Upper lobe of left lung (tissue), 6 donors: ENCODE measurements around the gene CLEC3A. TPM values are rescaled to one million over a fixed set of nuclear protein-coding genes. Genes with fewer than 3 reads are reported as not detected.

Source experiments
- ATAC-seq, 2 donors: fragments of 200-7000 bp; cut with Tn5 transposase; one replicate each; pipeline ENCODE4 v1.9.1; 2022; ENCODE audit warnings: mild to moderate bottlenecking in 2 of 2, moderate library complexity in 2 of 2; ENCODE audit not compliant: low FRiP score in 2 of 2
- DNase-seq, 2 donors: peaks; one replicate each; pipeline ENCODE4 v3.0.0-alpha.2; 2019 to 2020
- H3K27ac ChIP-seq, 4 donors: fragments of 200-600 bp; sonication (generic); one replicate each; pipeline ENCODE4 v1.5.1; 2016 to 2019
- H3K27me3 ChIP-seq, 4 donors: fragments of 200-600 bp; sonication (generic); one replicate each; pipeline ENCODE4 v1.5.1; 2017 to 2019
- H3K36me3 ChIP-seq, 4 donors: fragments of 200-600 bp; sonication (generic); one replicate each; pipeline ENCODE4 v1.5.1; 2016 to 2019
- H3K4me1 ChIP-seq, 4 donors: fragments of 200-600 bp; sonication (generic); one replicate each; pipeline ENCODE4 v1.5.1; 2018 to 2019
- H3K4me3 ChIP-seq, 4 donors: fragments of 200-600 bp; sonication (generic); one replicate each; pipeline ENCODE4 v1.5.1; 2017 to 2019; ENCODE audit warnings: mild to moderate bottlenecking in 2 of 4, moderate library complexity in 1 of 4
- H3K9me3 ChIP-seq, 4 donors: fragments of 200-600 bp; sonication (generic); one replicate each; pipeline ENCODE4 v1.5.1; 2018 to 2019
- EP300 ChIP-seq, 4 donors: sonication (generic); formaldehyde crosslinking; IDR thresholded peaks; one replicate each; pipeline ENCODE4 v1.5.1; 2017; ENCODE audit warnings: antibody characterized with exemption in 4 of 4, control low read depth in 2 of 4
- POLR2A ChIP-seq, 4 donors: fragments of 450-650 bp; IDR thresholded peaks; one replicate each; pipeline ENCODE4 v1.5.1; 2016 to 2017; ENCODE audit warnings: antibody characterized with exemption in 4 of 4, mild to moderate bottlenecking in 2 of 4
- POLR2AphosphoS5 ChIP-seq, 2 donors: sonication (generic); formaldehyde crosslinking; IDR thresholded peaks; one replicate each; pipeline ENCODE4 v1.5.1; 2017; ENCODE audit warnings: antibody characterized with exemption in 2 of 2
- WGBS, 2 donors: methylation state at CpG; one replicate each; pipeline ENCODE4 v1.1.5; 2017 to 2018; 5-methylcytosine and 5-hydroxymethylcytosine counted together
- total RNA-seq, 6 donors: library from RNA; depleted of rRNA in 4 of 6; stranded (reverse); fragments of >200 nt in 4 of 6; gene quantifications; one replicate each; pipeline versions ENCODE4 v1.1.0 to v1.2.1, GENCODE V29; 2016 to 2021
- TF ChIP-seq, protein P1 (sequence below), 6 experiments: fragments of 450-650 bp in 4 of 6; fragments of 200-600 bp in 2 of 6; sonication (generic) in 2 of 6; IDR thresholded peaks; one replicate each; pipeline ENCODE4 v1.5.1; 2016 to 2019; ENCODE audit warnings: antibody characterized with exemption in 6 of 6
- donor health status: DM: no; HTN: no; CAD: no; lungs with moderate emphysema.
- donor health status: DM: no; HTN: yes; CAD: no; lungs with severe emphysema.

CLEC3A gene
- total RNA-seq, 6 donors from 2014 or later, result not detected

DNA sequence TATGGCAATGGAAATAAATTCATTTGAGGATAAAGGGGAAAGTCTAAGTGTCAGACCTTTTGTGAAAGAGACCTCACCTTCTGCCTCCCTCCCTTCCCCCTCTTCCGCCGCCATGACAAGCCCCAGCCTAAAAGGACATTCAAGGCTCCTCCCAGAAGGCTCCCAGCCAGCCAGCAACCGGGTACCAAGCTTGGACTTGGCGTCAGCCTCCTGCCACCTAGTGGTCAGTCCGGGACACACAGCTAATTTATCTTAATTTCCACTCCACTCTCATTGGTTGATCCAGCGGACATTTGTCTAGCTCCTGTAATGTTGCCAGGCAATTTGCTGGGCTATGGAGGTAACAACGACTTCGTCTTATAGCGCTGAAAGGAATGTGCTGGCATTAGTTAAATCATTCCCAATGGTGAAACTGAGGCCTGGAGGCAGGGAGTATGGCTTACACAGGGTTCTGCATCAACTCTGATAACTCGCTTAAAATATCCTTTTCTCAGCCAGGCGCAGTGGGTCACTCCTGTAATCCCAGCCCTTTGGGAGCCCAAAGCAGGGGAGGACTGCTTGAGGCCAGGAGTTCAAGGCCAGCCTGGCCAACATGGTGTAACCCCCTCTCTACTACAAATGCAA, 19.3 kb upstream of the CLEC3A start:
- TF ChIP-seq, protein P1, sequence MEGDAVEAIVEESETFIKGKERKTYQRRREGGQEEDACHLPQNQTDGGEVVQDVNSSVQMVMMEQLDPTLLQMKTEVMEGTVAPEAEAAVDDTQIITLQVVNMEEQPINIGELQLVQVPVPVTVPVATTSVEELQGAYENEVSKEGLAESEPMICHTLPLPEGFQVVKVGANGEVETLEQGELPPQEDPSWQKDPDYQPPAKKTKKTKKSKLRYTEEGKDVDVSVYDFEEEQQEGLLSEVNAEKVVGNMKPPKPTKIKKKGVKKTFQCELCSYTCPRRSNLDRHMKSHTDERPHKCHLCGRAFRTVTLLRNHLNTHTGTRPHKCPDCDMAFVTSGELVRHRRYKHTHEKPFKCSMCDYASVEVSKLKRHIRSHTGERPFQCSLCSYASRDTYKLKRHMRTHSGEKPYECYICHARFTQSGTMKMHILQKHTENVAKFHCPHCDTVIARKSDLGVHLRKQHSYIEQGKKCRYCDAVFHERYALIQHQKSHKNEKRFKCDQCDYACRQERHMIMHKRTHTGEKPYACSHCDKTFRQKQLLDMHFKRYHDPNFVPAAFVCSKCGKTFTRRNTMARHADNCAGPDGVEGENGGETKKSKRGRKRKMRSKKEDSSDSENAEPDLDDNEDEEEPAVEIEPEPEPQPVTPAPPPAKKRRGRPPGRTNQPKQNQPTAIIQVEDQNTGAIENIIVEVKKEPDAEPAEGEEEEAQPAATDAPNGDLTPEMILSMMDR (IDR thresholded peaks at IDR 0.05), result peak; percentile 68 to 85 (median 74)
- TF ChIP-seq POLR2A (IDR thresholded peaks at IDR 0.05) (no peak), EP300 (IDR thresholded peaks at IDR 0.05) (no peak), POLR2AphosphoS5 (IDR thresholded peaks at IDR 0.05) (no peak)
- H3K4me3 ChIP-seq, result no peak overlapping the region
- peak in 1 of 2 donors; percentile 76 for DNase-seq
- peak; percentile 88 to 93 for ATAC-seq
- no peak overlapping the region for H3K27ac ChIP-seq
- WGBS, 2 donors, result 17 to 18% methylated on average over 11 of the region's 11 CpGs
- H3K36me3 ChIP-seq, result no peaks in the 10 kb centered on the region
- no peaks in the 10 kb centered on the region for H3K27me3 ChIP-seq
- no peaks in the 10 kb centered on the region for H3K4me1 ChIP-seq
- H3K9me3 ChIP-seq, result no peaks in the 10 kb centered on the region

DNA sequence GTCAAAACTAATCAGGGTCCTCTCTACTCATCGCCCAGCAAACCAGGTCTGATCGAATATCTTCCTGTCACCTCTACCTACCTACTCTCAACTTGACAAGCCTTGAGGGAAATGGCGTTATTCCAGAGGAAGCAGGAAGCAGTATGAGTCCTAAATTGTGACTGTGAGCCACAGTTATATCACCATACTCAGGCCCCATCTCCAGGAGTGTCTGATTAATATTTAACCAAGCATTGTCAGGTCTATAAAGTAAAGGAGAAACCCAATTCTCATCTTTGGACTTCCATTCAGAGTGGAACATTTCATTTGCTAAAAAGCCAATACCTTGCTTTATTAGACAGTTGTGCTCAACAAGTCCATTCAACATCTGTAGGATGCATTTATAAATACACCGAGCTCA, 17.8 kb upstream of the CLEC3A start:
- H3K4me3 ChIP-seq, result no peak overlapping the region
- H3K27me3 ChIP-seq, result no peaks in the 10 kb centered on the region
- no peak overlapping the region for H3K27ac ChIP-seq
- H3K4me1 ChIP-seq, result no peaks in the 10 kb centered on the region
- DNase-seq (no peak), ATAC-seq (no peak)
- no peaks in the 10 kb centered on the region for H3K36me3 ChIP-seq
- H3K9me3 ChIP-seq, result no peaks in the 10 kb centered on the region
- 78 to 82% methylated on average over 4 of the region's 4 CpGs for WGBS, 2 donors
- TF ChIP-seq EP300 (IDR thresholded peaks at IDR 0.05) (no peak), POLR2A (IDR thresholded peaks at IDR 0.05) (no peak), POLR2AphosphoS5 (IDR thresholded peaks at IDR 0.05) (no peak)
- TF ChIP-seq, protein P1 (IDR thresholded peaks at IDR 0.05), result no peak

DNA sequence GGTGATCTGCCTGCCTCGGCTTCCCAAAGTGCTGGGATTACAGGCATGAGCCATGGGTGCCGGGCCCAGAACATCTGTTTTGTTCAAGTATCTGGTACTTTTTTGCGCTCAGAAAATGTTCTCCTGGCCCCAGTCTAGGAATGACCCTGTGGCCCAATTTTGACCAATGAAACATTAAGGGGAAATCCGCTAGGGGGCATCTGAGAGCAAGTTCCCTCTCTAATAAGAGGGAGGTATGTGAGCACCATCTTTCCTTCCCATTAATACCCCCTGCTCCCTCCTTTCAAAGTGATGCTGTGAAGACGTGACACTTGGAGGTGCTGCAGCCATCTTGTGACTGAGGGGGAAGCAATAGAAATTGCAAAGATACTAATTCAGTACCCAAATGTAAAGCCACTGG, 16.5 kb upstream of the CLEC3A start:
- TF ChIP-seq POLR2AphosphoS5 (IDR thresholded peaks at IDR 0.05), result no peak
- H3K27ac ChIP-seq, result no peak overlapping the region
- ATAC-seq (no peak), DNase-seq (no peak)
- no peaks in the 10 kb centered on the region for H3K4me1 ChIP-seq
- H3K27me3 ChIP-seq, result no peaks in the 10 kb centered on the region
- no peaks in the 10 kb centered on the region for H3K9me3 ChIP-seq
- no peaks in the 10 kb centered on the region for H3K36me3 ChIP-seq
- WGBS, 2 donors, result 74 to 79% methylated on average over 4 to 5 of the region's 5 CpGs
- no peak overlapping the region for H3K4me3 ChIP-seq

DNA sequence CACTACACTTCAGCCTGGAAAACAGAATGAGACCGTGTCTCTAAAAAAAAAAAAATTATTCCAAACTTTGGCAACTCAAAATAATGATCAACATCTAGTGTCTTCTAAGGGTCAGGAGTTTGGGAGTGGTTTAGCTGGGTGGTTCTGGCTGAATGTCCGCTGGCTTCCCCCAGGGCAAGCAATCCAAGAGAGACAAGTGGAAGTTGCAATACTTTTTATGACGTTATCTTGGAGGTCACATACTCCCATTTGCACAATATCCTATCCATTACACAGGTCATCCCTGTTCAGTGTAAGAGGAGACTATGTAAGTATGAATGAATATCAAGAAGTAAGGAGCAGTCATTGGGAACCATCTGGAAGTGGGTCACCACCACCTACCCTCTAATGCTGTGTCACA, 15.2 kb upstream of the CLEC3A start:
- DNase-seq, result no peak
- Histone ChIP-seq H3K27me3 (no peaks in the 10 kb centered on the region), H3K9me3 (no peaks in the 10 kb centered on the region), H3K4me3 (no peak overlapping the region), H3K27ac (no peak overlapping the region), H3K36me3 (no peaks in the 10 kb centered on the region), H3K4me1 (no peaks in the 10 kb centered on the region)
- no peak for ATAC-seq
- WGBS, 2 donors, result 57 to 81% methylated on average over 3 of the region's 3 CpGs
- TF ChIP-seq, protein P1 (IDR thresholded peaks at IDR 0.05), result no peak
- TF ChIP-seq POLR2AphosphoS5 (IDR thresholded peaks at IDR 0.05) (no peak), EP300 (IDR thresholded peaks at IDR 0.05) (no peak), POLR2A (IDR thresholded peaks at IDR 0.05) (no peak)

DNA sequence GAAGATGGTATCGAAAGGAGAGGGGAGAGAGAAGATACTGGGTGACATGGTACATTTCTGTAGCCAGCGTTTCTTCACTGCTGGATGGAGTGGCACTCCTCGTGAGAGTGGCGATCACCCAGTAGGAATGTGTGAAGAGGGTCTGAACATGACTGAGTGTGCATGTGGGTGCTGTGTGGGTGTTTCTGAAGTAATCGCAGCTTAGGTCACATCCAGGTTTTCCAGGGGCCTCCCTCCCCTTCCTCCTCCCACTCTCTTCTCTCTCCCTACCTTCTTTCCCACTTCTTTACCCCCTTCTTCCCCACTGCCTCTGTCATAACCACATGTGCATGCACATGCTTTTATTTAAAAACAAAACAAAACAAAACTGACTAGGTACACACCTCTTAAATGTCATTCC, 1.8 kb downstream of the CLEC3A start:
- no peaks in the 10 kb centered on the region for H3K9me3 ChIP-seq
- no peaks in the 10 kb centered on the region for H3K36me3 ChIP-seq
- no peak for TF ChIP-seq EP300 (IDR thresholded peaks at IDR 0.05)
- TF ChIP-seq POLR2A (IDR thresholded peaks at IDR 0.05), result no peak
- WGBS, 2 donors, result 68 to 79% methylated on average over 5 of the region's 5 CpGs
- no peaks in the 10 kb centered on the region for H3K4me1 ChIP-seq
- no peak overlapping the region for H3K27ac ChIP-seq
- H3K4me3 ChIP-seq, result no peak overlapping the region
- DNase-seq, result no peak
- no peaks in the 10 kb centered on the region for H3K27me3 ChIP-seq
- ATAC-seq, result no peak

DNA sequence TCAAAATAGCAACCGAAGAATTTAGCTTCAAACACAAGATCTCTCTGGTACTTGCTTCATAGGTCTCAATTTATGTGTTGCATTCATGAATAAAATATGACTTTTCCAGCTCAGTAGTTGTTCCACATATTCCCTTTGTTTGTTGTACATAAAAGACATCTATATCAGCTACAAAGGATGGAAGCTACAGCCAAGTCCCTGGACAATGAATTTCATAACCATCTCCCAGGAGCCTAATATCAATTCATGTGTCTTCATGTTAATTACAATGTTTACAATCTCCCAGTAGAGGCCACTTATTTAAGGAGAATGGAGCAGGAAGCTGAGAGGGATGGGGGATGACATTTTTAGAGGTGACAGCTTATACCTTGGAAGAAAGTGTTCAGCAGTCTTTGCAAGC, 3.3 kb downstream of the CLEC3A start:
- H3K9me3 ChIP-seq, result no peaks in the 10 kb centered on the region
- TF ChIP-seq, protein P1 (IDR thresholded peaks at IDR 0.05), result no peak
- TF ChIP-seq POLR2A (IDR thresholded peaks at IDR 0.05), result no peak
- no peak for TF ChIP-seq POLR2AphosphoS5 (IDR thresholded peaks at IDR 0.05)
- TF ChIP-seq EP300 (IDR thresholded peaks at IDR 0.05), result no peak
- no peaks in the 10 kb centered on the region for H3K27me3 ChIP-seq
- H3K36me3 ChIP-seq, result no peaks in the 10 kb centered on the region
- no peak overlapping the region for H3K4me3 ChIP-seq
- ATAC-seq (no peak), DNase-seq (no peak)
- no peaks in the 10 kb centered on the region for H3K4me1 ChIP-seq
- H3K27ac ChIP-seq, result no peak overlapping the region
- 80 to 100% methylated on average over 1 of the region's 1 CpG for WGBS, 2 donors
